GM18870 (cell line): ENCODE results near the gene DIP2A.

Experiments
- ATAC-seq: cut with Tn5 transposase; IDR thresholded peaks from one replicate; pipeline ENCODE4 v1.9.1; 2021; ENCODE audit warnings: moderate library complexity; ENCODE audit not compliant: unreplicated experiment

Gene DIP2A

DNA sequence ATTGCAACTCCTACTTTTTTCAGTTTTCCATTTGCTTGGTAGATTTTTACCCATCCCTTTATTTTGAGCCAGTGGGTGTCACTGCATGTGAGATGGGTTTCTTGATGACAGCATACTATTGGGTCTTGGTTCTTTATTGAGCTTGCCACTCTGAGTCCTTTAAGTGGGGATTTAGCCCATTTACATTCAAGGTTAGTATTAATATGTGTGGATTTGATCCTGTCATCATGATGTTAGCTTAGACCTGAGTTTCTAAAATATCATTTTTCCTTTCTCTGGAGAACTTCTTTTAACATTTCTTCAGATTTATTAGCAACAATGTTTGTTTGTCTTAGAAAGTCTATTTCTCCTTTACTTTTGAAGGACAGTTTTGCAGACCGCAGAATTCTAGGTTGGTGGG is 158.0 kb downstream of the DIP2A start:
- no peak for ATAC-seq

DNA sequence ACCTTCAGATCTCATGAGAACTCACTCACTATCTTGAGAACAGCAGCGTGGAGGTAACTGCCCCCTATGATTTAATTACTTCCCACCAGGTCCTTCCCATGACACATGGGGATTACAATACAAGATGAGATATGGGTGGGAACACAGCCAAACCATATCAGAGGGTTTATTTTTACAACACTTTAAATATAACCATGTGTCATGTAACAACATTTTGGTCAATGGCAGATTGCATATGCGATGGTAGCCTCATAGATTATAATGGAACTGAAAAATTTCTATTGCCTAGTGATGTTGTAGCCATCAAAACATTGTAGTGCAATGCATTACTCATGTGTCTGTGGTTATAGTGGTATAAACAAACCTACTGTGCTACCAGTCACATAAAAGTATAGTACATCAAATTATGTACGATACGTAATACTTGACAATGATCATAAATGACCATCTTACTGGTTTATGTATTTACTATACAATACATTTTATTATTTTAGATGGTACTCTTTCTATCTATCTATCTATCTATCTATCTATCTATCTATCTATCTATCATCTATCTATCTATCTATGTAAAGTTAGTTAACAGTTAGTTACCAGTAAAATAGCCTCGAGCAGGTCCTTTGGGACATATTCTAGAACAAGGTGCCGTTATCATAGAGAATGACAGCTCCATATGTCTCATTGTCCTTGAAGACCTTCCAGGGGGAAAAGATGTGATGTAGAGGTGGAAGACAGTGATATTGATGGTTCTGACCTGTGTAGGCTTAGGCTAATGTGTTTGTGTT is 158.8 kb downstream of the DIP2A start:
- ATAC-seq: no peak

DNA sequence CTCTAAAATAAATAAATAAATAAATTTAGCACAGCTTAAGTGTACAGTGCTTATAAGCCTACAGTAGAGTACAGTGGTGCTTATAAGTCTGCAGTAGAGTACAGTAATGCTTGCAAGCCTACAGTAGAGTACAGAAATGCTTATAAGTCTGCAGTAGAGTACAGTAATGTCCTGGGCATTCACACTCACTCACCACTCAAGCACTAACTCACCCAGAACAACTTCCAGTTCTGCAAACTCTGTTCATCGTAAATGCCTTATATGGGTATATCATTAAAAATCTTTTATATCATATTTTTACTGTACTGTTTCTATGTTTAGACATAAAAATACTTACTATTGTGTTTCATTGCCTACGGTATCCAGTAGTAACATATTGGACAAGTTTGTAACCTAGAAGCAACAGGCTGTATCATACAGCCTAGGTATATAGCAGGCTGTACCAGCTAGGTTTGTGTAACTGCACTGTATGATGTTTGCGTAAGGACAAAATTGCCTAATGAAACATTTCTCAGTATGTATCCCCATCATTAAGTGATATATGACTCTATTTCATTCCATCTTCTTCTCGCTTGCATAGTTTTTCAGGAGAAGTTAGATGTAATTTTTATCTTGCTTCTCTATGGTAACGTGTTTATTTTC is 160.2 kb downstream of the DIP2A start:
- no peak for ATAC-seq
